GM13976 (cell line): ENCODE measurements around the gene B4GALT2.

ENCODE experiments used
- DNase-seq: peaks from one replicate; pipeline ENCODE4 v3.0.0; 2012; ENCODE audit warnings: low spot score
- CTCF ChIP-seq: IDR thresholded peaks from 2 replicates; pipeline ENCODE4 v1.5.1; 2012; ENCODE audit warnings: borderline replicate concordance, mild to moderate bottlenecking; ENCODE audit not compliant: insufficient read depth; ENCODE audit errors: extremely low read depth, missing control alignments, control extremely low read depth
- in situ Hi-C: fragments of 300-500 bp; cut with MboI; formaldehyde crosslinking; loops from one replicate; pipeline ENCODE4 v1.12.0; 2022; ENCODE audit warnings: low sequenced_read_pairs, mixed read lengths, inconsistent platforms; ENCODE audit not compliant: unreplicated experiment

The B4GALT2 gene

GRCh38 chr1:43997295-43997999 is 18.4 kb downstream of the B4GALT2 start:
- no peak for TF ChIP-seq CTCF
- no peak for DNase-seq
- in situ Hi-C loops, result no loop called here

DNA sequence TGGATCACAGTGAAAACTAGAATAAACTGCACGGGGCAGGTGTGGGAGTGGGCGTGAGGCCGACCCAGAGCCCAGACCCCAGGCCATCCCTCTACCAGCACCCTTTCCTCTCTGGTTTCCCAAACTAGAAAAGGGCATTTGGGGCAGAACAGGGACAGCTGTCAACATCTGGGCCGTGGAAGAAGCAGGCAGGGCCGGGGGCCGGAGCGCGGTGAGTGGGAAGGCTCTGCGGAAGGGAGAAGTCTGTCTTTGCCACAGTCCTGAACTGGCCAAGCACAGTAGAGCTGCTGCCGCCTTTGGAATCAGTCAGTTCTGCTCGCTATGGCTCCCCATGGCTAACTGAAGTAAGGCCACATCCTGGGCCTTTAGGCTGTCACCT is 19.0 kb downstream of the B4GALT2 start:
- in situ Hi-C loops, result no loop called here
- TF ChIP-seq CTCF, result no peak
- DNase-seq, result no peak

DNA sequence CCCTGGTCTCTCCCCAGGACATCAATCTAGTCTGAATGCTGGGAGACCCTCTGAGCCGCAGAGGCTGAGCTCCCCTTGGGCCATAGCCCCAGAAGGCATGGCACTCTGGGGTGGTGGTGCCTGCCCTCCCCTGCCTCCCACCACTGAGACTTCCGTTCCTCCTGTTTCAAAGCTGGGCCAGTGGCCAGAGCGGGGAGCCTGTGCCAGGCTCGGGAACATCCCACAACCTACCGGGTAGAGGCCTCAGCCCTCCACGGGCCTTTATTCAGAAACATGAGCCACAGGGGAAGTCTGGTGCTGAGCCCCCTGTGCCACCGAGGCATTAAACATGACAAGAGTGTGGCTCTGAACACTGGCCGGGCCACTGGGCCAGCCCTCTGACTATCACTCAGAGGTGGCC is 20.4 kb downstream of the B4GALT2 start:
- no peak for DNase-seq
- TF ChIP-seq CTCF, result no peak
- in situ Hi-C loops, result no loop called here

DNA sequence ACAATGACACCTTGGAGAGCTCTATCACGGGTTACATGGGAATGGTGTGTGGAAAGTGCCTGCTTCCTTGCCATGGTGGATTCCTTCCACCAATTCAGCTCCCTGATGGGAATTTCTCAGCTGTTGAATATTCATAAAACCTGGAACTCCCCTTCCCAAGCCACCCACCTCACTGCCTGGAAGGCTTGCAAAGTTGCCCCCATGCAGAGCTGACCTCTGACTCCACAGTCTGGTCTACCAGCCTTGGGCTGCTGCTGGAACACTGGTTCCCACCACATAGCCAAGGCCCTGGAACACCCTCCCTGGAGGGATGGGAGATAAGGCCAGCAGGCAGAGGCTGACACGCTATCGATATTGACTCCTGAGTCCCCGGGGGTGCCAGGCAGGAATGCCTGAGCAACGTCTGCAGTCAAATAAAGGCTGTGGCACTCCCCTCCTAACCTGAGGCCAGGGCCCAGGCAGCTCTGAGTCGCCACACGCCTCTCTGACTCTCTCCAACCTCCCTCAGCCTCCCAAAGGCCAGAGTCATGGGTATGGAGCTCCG is 21.2 kb downstream of the B4GALT2 start:
- no peak for TF ChIP-seq CTCF
- DNase-seq, result no peak
- in situ Hi-C loops, result loop anchor here (5.0 kb wide), 1 partner anchor 37 kb away; no protein-coding TSS in a partner anchor

DNA sequence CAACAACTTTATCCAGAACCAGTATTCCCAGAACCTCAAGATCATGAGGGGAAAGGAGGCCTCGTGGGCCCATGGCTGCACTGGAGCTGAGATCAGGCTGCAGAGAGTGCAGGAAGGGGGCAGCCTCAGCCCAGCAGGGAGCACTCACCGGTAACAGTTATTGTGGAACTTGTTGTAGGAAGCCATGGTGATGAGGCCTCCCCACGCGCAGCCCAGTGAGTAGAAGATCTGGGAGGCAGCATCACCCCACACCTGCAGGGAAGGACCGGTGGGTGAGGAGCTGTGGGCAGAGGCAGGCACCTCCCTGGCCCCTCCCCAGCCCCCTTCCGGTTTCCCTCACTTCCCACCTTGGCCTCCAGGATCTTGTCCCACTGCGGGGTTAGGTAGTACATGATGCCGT is 23.2 kb downstream of the B4GALT2 start:
- no peak for DNase-seq
- in situ Hi-C loops, result loop anchor here (5.0 kb wide), 1 partner anchor 35 kb away; no protein-coding TSS in a partner anchor
- TF ChIP-seq CTCF, result no peak

GRCh38 chr1:44002606-44003157 is 23.7 kb downstream of the B4GALT2 start:
- TF ChIP-seq CTCF, result no peak
- in situ Hi-C loops, result loop anchor here (5.0 kb wide), 1 partner anchor 35 kb away; no protein-coding TSS in a partner anchor
- DNase-seq, result no peak
